Testis (tissue), 2 donors: ENCODE measurements around the gene SPZ1.

Source experiments
- CTCF ChIP-seq, 3 experiments: fragments of 450-650 bp in 2 of 3; fragments of 200-600 bp in 1 of 3; sonication (generic) in 1 of 3; IDR thresholded peaks; one replicate each; pipeline ENCODE4 v1.5.1; 2016 to 2019; ENCODE audit warnings: antibody characterized with exemption in 3 of 3, mild to moderate bottlenecking in 2 of 3, moderate library complexity in 1 of 3
- POLR2A ChIP-seq: fragments of 450-650 bp; IDR thresholded peaks from one replicate; pipeline ENCODE4 v1.6.1; 2017; ENCODE audit warnings: antibody characterized with exemption, mild to moderate bottlenecking, moderate library complexity

GRCh38 chr5:80300125-80300524 lies 19.7 kb upstream of the SPZ1 start:
- TF ChIP-seq CTCF (IDR thresholded peaks at IDR 0.05) (no peak), POLR2A (no peak)
